Left forelimb (tissue), 1 donor: ENCODE results near the gene DYNLL2.
"Not testable (repeated sequence)": the region's sequence is repeated elsewhere in the genome, so short reads cannot be mapped to it uniquely, and the experiment has no call there.

Experiments
- DNase-seq: peaks from one replicate; pipeline ENCODE4 v3.0.0-alpha.2; 2018; ENCODE audit warnings: low spot score

Gene DYNLL2

GRCh38 chr17:58105093-58105492 is 21.9 kb downstream of the DYNLL2 start:
- DNase-seq, result no peak

GRCh38 chr17:58107306-58107705 is 24.1 kb downstream of the DYNLL2 start:
- DNase-seq, result no peak

GRCh38 chr17:58109197-58109596 is 26.0 kb downstream of the DYNLL2 start:
- no peak for DNase-seq

- DNase-seq, result no peak
Measured at GRCh38 chr17:58110012-58110411, 26.8 kb downstream of the DYNLL2 start.

- no peak for DNase-seq
Measured at GRCh38 chr17:58111676-58112075, 28.5 kb downstream of the DYNLL2 start.

GRCh38 chr17:58112970-58113631 is 29.9 kb downstream of the DYNLL2 start:
- DNase-seq, result peak; percentile 74

GRCh38 chr17:58113947-58114346 is 30.7 kb downstream of the DYNLL2 start:
- DNase-seq, result no peak

GRCh38 chr17:58117382-58117781 is 34.2 kb downstream of the DYNLL2 start:
- no peak for DNase-seq

- no peak for DNase-seq
Measured at GRCh38 chr17:58119491-58119890, 36.3 kb downstream of the DYNLL2 start.

- no peak for DNase-seq
Measured at GRCh38 chr17:58120195-58120822, 37.1 kb downstream of the DYNLL2 start.

GRCh38 chr17:58121925-58122324 is 38.7 kb downstream of the DYNLL2 start:
- DNase-seq, result no peak

- no peak for DNase-seq
Measured at GRCh38 chr17:58127846-58128245, 44.6 kb downstream of the DYNLL2 start.

- not testable (repeated sequence) for DNase-seq
Measured at GRCh38 chr17:58132697-58133096, 49.5 kb downstream of the DYNLL2 start.

GRCh38 chr17:58136669-58137279 is 53.6 kb downstream of the DYNLL2 start:
- DNase-seq, result no peak

GRCh38 chr17:58141505-58141904 is 58.3 kb downstream of the DYNLL2 start:
- no peak for DNase-seq

- DNase-seq, result not testable (repeated sequence)
Measured at GRCh38 chr17:58143335-58143734, 60.1 kb downstream of the DYNLL2 start.

- no peak for DNase-seq
Measured at GRCh38 chr17:58144801-58145200, 61.6 kb downstream of the DYNLL2 start.
